ENCODE measurements around the gene PCNX3. TPM values are rescaled to one million over a fixed set of nuclear protein-coding genes. Genes with fewer than 3 reads are reported as not detected.

PCNX3 gene
- total RNA-seq, 1 donor from 2014 or later: 34.0 TPM

DNA sequence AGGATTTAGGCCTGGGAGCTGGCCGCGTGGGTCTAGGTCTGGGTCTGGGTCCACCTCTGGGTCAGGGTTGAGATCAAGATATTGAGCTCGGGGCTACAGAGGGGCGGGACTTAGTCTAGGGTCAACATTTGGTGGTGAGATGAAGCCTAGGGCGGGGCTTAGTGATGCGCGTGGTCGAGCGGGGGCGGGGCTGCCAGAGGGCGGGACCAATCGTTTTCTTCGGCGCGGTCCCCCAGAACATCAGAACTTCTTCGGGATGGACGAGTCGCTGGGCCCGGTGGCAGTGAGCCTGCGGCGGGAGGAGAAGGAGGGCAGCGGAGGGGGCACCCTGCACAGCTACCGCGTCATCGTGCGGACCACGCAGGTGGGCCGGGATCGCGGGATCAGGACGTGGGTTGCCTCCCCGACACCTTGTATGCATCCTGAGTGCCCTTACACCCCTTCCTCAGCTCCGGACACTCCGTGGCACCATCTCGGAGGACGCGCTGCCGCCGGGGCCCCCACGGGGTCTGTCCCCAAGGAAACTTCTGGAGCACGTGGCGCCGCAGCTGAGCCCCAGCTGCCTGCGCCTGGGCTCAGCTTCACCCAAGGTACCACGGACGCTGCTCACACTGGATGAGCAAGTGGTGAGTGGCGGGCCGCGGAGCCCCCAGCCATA is 26.6 kb downstream of the PCNX3 start:
- ATAC-seq: no peak
- DNase-seq: no peak
- intact Hi-C loops (cut with DNase I): no loop called here
- H3K4me3 ChIP-seq: peak overlapping the region; percentile 76
- H3K27me3 ChIP-seq: no peaks in the 10 kb centered on the region
- H3K27ac ChIP-seq: peak overlapping the region; percentile 85
- no peaks in the 10 kb centered on the region for H3K9me3 ChIP-seq
- TF ChIP-seq, protein P1, sequence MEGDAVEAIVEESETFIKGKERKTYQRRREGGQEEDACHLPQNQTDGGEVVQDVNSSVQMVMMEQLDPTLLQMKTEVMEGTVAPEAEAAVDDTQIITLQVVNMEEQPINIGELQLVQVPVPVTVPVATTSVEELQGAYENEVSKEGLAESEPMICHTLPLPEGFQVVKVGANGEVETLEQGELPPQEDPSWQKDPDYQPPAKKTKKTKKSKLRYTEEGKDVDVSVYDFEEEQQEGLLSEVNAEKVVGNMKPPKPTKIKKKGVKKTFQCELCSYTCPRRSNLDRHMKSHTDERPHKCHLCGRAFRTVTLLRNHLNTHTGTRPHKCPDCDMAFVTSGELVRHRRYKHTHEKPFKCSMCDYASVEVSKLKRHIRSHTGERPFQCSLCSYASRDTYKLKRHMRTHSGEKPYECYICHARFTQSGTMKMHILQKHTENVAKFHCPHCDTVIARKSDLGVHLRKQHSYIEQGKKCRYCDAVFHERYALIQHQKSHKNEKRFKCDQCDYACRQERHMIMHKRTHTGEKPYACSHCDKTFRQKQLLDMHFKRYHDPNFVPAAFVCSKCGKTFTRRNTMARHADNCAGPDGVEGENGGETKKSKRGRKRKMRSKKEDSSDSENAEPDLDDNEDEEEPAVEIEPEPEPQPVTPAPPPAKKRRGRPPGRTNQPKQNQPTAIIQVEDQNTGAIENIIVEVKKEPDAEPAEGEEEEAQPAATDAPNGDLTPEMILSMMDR (IDR thresholded peaks at IDR 0.05): no peak
- peaks cover 34% of the 10 kb centered on the region for H3K4me1 ChIP-seq
- H3K36me3 ChIP-seq: peaks cover 41% of the 10 kb centered on the region

DNA sequence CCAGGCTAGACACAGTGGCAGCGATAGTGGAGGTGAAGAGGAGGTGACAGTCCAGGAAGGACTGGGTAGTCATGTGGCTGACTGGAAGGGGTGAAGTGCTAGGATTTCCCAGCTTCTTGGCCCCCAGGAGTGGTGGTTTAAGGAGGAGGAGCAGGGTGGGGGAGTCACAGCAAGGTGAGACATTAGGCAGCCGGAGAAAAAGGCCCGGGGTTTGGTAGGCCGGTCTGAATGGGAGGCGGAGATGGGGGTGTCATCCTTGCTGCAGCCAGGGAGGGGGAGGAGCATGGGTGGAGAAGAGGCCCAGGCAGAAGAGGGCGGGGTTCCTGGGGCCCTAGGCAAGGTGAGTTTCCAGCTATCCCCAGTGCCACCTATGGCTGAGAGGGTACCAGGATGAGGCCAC is 28.4 kb downstream of the PCNX3 start:
- Histone ChIP-seq H3K27ac (no peak overlapping the region), H3K4me1 (peaks cover 27% of the 10 kb centered on the region), H3K4me3 (no peak overlapping the region), H3K27me3 (no peaks in the 10 kb centered on the region), H3K36me3 (peaks cover 55% of the 10 kb centered on the region), H3K9me3 (no peaks in the 10 kb centered on the region)
- intact Hi-C loops (cut with DNase I): no loop called here
- ATAC-seq: no peak
- TF ChIP-seq, protein P1 (IDR thresholded peaks at IDR 0.05): no peak
- no peak for DNase-seq

- H3K9me3 ChIP-seq: no peaks in the 10 kb centered on the region
- DNase-seq (no peak), ATAC-seq (no peak)
- H3K27ac ChIP-seq: no peak overlapping the region
- H3K4me3 ChIP-seq: no peak overlapping the region
- H3K4me1 ChIP-seq: peaks cover 21% of the 10 kb centered on the region
- TF ChIP-seq, protein P1 (IDR thresholded peaks at IDR 0.05): no peak
- intact Hi-C loops (cut with DNase I): no loop called here
- no peaks in the 10 kb centered on the region for H3K27me3 ChIP-seq
- H3K36me3 ChIP-seq: peaks cover 64% of the 10 kb centered on the region
Observed at GRCh38 chr11:65644837-65645236, 29.3 kb downstream of the PCNX3 start.

DNA sequence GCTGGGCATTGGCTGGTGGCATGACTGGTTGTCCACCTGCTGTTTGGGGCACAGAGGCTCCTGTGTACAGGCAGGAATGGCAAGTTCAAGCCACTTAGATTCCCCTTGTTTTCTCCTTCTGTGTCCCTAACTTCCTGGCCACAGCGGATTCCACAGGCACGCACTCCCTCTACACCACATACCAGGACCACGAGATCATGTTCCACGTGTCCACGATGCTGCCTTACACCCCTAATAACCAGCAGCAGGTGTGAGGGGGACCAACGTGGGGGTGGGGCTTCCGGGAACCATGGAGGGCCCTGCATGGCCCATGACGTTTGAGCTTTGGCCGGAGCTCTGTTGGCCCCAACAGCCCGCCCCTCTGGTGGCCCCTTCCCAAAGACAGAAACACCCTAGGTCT is 30.1 kb downstream of the PCNX3 start:
- Histone ChIP-seq H3K9me3 (no peaks in the 10 kb centered on the region), H3K4me1 (peaks cover 17% of the 10 kb centered on the region), H3K27me3 (no peaks in the 10 kb centered on the region), H3K27ac (no peak overlapping the region), H3K36me3 (peaks cover 73% of the 10 kb centered on the region), H3K4me3 (no peak overlapping the region)
- DNase-seq: peak; percentile 57
- TF ChIP-seq, protein P1 (IDR thresholded peaks at IDR 0.05): no peak
- intact Hi-C loops (cut with DNase I): no loop called here
- ATAC-seq: no peak

GRCh38 chr11:65646288-65646957 is 30.8 kb downstream of the PCNX3 start:
- Histone ChIP-seq H3K4me3 (peak overlapping the region; percentile 44), H3K36me3 (peaks cover 76% of the 10 kb centered on the region), H3K27me3 (no peaks in the 10 kb centered on the region), H3K27ac (no peak overlapping the region), H3K4me1 (peaks cover 24% of the 10 kb centered on the region), H3K9me3 (no peaks in the 10 kb centered on the region)
- intact Hi-C loops (cut with DNase I): no loop called here
- ATAC-seq (no peak), DNase-seq (peak; percentile 60)
- TF ChIP-seq, protein P1 (IDR thresholded peaks at IDR 0.05): no peak

Data from upper lobe of right lung (tissue), 1 donor.